HG03196 (cell line): Measurements from ENCODE around the gene MEGF11.
A peak's percentile ranks its signal among the peaks of the same experiment; 100 is the strongest.
"Not testable (repeated sequence)": the region's sequence is repeated elsewhere in the genome, so short reads cannot be mapped to it uniquely, and the experiment has no call there.

Source experiments
- ATAC-seq: cut with Tn5 transposase; IDR thresholded peaks from one replicate; pipeline ENCODE4 v1.9.1; 2021; ENCODE audit not compliant: unreplicated experiment

MEGF11 gene

GRCh38 chr15:65907661-65908060 is 345.9 kb downstream of the MEGF11 start:
- ATAC-seq, result no peak

GRCh38 chr15:65906396-65906795 is 347.2 kb downstream of the MEGF11 start:
- no peak for ATAC-seq

- ATAC-seq, result no peak
Observed at GRCh38 chr15:65904301-65904700, 349.2 kb downstream of the MEGF11 start.

GRCh38 chr15:65903296-65904073 is 350.1 kb downstream of the MEGF11 start:
- ATAC-seq, result no peak

GRCh38 chr15:65902373-65902772 is 351.2 kb downstream of the MEGF11 start:
- ATAC-seq, result peak; percentile 66

- no peak for ATAC-seq
Observed at GRCh38 chr15:65901836-65902235, 351.7 kb downstream of the MEGF11 start.

- ATAC-seq, result no peak
Observed at GRCh38 chr15:65901336-65901735, 352.2 kb downstream of the MEGF11 start.

- no peak for ATAC-seq
Observed at GRCh38 chr15:65900488-65900887, 353.1 kb downstream of the MEGF11 start.

GRCh38 chr15:65896236-65896635 is 357.3 kb downstream of the MEGF11 start:
- no peak for ATAC-seq

- no peak for ATAC-seq
Observed at GRCh38 chr15:65893060-65893459, 360.5 kb downstream of the MEGF11 start.

GRCh38 chr15:65888981-65889380 is 364.6 kb downstream of the MEGF11 start:
- no peak for ATAC-seq

GRCh38 chr15:65887565-65887964 is 366.0 kb downstream of the MEGF11 start:
- ATAC-seq, result no peak

GRCh38 chr15:65885668-65886218 is 367.8 kb downstream of the MEGF11 start:
- ATAC-seq, result no peak

- no peak for ATAC-seq
Observed at GRCh38 chr15:65884511-65884910, 369.0 kb downstream of the MEGF11 start.

- ATAC-seq, result no peak
Observed at GRCh38 chr15:65883571-65883970, 370.0 kb downstream of the MEGF11 start.

GRCh38 chr15:65881766-65882434 is 371.6 kb downstream of the MEGF11 start:
- ATAC-seq, result no peak

- no peak for ATAC-seq
Observed at GRCh38 chr15:65877749-65878148, 375.8 kb downstream of the MEGF11 start.

- no peak for ATAC-seq
Observed at GRCh38 chr15:65875458-65875857, 378.1 kb downstream of the MEGF11 start.

GRCh38 chr15:65873256-65873655 is 380.3 kb downstream of the MEGF11 start:
- ATAC-seq, result no peak

GRCh38 chr15:65872596-65872995 is 381.0 kb downstream of the MEGF11 start:
- ATAC-seq, result not testable (repeated sequence)

GRCh38 chr15:65871886-65872285 is 381.7 kb downstream of the MEGF11 start:
- not testable (repeated sequence) for ATAC-seq

- no peak for ATAC-seq
Observed at GRCh38 chr15:65870889-65871533, 382.5 kb downstream of the MEGF11 start.
